ENCODE results near the gene CRIM1. TPM values are rescaled to one million over a fixed set of nuclear protein-coding genes. Genes with fewer than 3 reads are reported as not detected.

CRIM1 gene
- total and polyA plus RNA-seq, 4 donors, result 2.2 to 22.1 (median 9.6) TPM

GRCh38 chr2:36445185-36445866, 89.7 kb downstream of the CRIM1 start:
- H3K27ac ChIP-seq (ENCODE audit: low read depth in 1 of 2, low read length in 2 of 2), result no peak overlapping the region
- no peak overlapping the region for H3K4me3 ChIP-seq (ENCODE audit: low read depth in 1 of 3, low read length in 3 of 3)
- no peaks in the 10 kb centered on the region for H3K4me1 ChIP-seq (ENCODE audit: control insufficient read depth in 4 of 4, insufficient read depth in 4 of 4, low read length in 3 of 4)
- H3K9ac ChIP-seq (ENCODE audit: low read depth in 1 of 2, low read length in 2 of 2), result no peak overlapping the region
- no peak for DNase-seq (ENCODE audit: low spot score)
- H3K9me3 ChIP-seq (ENCODE audit: control insufficient read depth in 4 of 4, low read length in 3 of 4), result no peaks in the 10 kb centered on the region
- TF ChIP-seq ATF3 (IDR thresholded peaks at IDR 0.05) (no peak), JUND (IDR thresholded peaks at IDR 0.05) (no peak), REST (IDR thresholded peaks at IDR 0.05) (no peak), GABPA (IDR thresholded peaks at IDR 0.05 in 1 of 2, conservative IDR thresholded peaks at IDR 0.05 in 1 of 2) (no peak), FOXA1 (IDR thresholded peaks at IDR 0.05) (no peak), HNF4G (IDR thresholded peaks at IDR 0.05) (no peak), EGR1 (IDR thresholded peaks at IDR 0.05; ENCODE audit: low read depth in 2 of 2) (no peak)
- no peaks in the 10 kb centered on the region for H3K36me3 ChIP-seq (ENCODE audit: control insufficient read depth in 4 of 4, insufficient read depth in 3 of 4, low read depth in 1 of 4, low read length in 3 of 4)
- WGBS, result 89% methylated on average over 8 of the region's 8 CpGs
- H3K27me3 ChIP-seq (ENCODE audit: control insufficient read depth in 4 of 4, insufficient read depth in 4 of 4, low read length in 3 of 4), result peaks cover 0 to 2% (median 0%) of the 10 kb centered on the region in 4 donors

GRCh38 chr2:36446294-36446693, 90.7 kb downstream of the CRIM1 start:
- 67% methylated on average over 3 of the region's 3 CpGs for WGBS
- H3K36me3 ChIP-seq (ENCODE audit: control insufficient read depth in 4 of 4, insufficient read depth in 3 of 4, low read depth in 1 of 4, low read length in 3 of 4), result no peaks in the 10 kb centered on the region
- no peaks in the 10 kb centered on the region for H3K9me3 ChIP-seq (ENCODE audit: control insufficient read depth in 4 of 4, low read length in 3 of 4)
- no peaks in the 10 kb centered on the region for H3K4me1 ChIP-seq (ENCODE audit: control insufficient read depth in 4 of 4, insufficient read depth in 4 of 4, low read length in 3 of 4)
- DNase-seq (ENCODE audit: low spot score), result no peak
- no peak overlapping the region for H3K9ac ChIP-seq (ENCODE audit: low read depth in 1 of 2, low read length in 2 of 2)
- TF ChIP-seq HNF4A (conservative IDR thresholded peaks at IDR 0.05) (no peak), JUND (IDR thresholded peaks at IDR 0.05) (no peak), TAF1 (conservative IDR thresholded peaks at IDR 0.05) (no peak), SP1 (IDR thresholded peaks at IDR 0.05) (no peak), REST (IDR thresholded peaks at IDR 0.05) (no peak), RAD21 (IDR thresholded peaks at IDR 0.05) (no peak), ZBTB33 (IDR thresholded peaks at IDR 0.05) (no peak), YY1 (IDR thresholded peaks at IDR 0.05) (no peak), ATF3 (IDR thresholded peaks at IDR 0.05) (no peak), GABPA (IDR thresholded peaks at IDR 0.05 in 1 of 2, conservative IDR thresholded peaks at IDR 0.05 in 1 of 2) (no peak), RXRA (IDR thresholded peaks at IDR 0.05) (no peak), NR2F2 (IDR thresholded peaks at IDR 0.05) (no peak), FOXA1 (IDR thresholded peaks at IDR 0.05) (no peak), HNF4G (IDR thresholded peaks at IDR 0.05) (no peak), MAX (IDR thresholded peaks at IDR 0.05) (no peak), EGR1 (IDR thresholded peaks at IDR 0.05; ENCODE audit: low read depth in 2 of 2) (no peak), FOXA2 (IDR thresholded peaks at IDR 0.05) (no peak)
- H3K4me3 ChIP-seq (ENCODE audit: low read depth in 1 of 3, low read length in 3 of 3), result no peak overlapping the region
- H3K27ac ChIP-seq (ENCODE audit: low read depth in 1 of 2, low read length in 2 of 2), result no peak overlapping the region
- no peaks in the 10 kb centered on the region for H3K27me3 ChIP-seq (ENCODE audit: control insufficient read depth in 4 of 4, insufficient read depth in 4 of 4, low read length in 3 of 4)
